ENCODE measurements around the gene ADGRB2. TPM values are rescaled to one million over a fixed set of nuclear protein-coding genes. Genes with fewer than 3 reads are reported as not detected.

ADGRB2 gene
- total RNA-seq, 1 experiment from 2014 or later, result 10.9 TPM

DNA sequence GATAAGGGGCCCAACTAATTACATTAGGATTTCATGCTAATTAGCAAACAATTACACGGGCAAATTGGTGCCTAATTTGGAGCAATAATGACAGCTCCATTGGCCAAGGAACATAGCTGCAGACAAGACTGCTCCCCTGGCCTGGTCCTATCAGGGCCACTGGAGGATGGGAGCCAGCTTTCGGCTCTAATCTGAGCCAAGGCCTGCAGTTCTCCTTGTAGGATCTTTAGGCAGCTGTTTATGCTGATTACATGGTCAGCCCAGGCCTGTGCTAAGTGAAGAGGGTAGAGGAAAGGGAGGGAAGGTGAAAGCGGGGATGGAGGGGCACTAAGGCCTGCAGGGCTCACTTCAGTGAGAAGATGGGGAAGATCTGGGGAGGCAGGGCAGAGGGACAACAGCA is 12.4 kb upstream of the ADGRB2 start:
- H3K36me3 Mint-ChIP-seq (ENCODE audit: insufficient read depth in 1 of 3, low read depth in 3 of 3), result no peaks in the 10 kb centered on the region
- Histone ChIP-seq H3T11ph (ENCODE audit: low read length) (no peak overlapping the region), H3K18ac (ENCODE audit: insufficient read length, low read depth, low read length) (no peak overlapping the region), H4K8ac (replicated peaks; ENCODE audit: insufficient read length, low read depth, low read length) (no peak overlapping the region), H2BK120ac (ENCODE audit: low read depth, low read length, poor library complexity, severe bottlenecking) (no peak overlapping the region), H2AFZ (ENCODE audit: low read length) (no peak overlapping the region), H2AK5ac (ENCODE audit: insufficient read length, low read length) (no peak overlapping the region), H4K5ac (ENCODE audit: insufficient read length, low read depth, low read length) (no peak overlapping the region), H3K4me2 (ENCODE audit: insufficient read depth, insufficient read length, low read length) (no peak overlapping the region), H3K79me2 (ENCODE audit: insufficient read depth, low read length) (no peaks in the 10 kb centered on the region), H2BK15ac (ENCODE audit: low read depth, low read length) (no peak overlapping the region), H3K9me3 (ENCODE audit: control insufficient read depth, low read depth, low read length) (no peaks in the 10 kb centered on the region), H3K79me1 (ENCODE audit: insufficient read depth, low read depth, low read length, poor library complexity, severe bottlenecking) (no peaks in the 10 kb centered on the region), H3K4me1 (ENCODE audit: insufficient read depth, low read length) (peaks cover 2% of the 10 kb centered on the region; the same call in 1 of the 2 replicates), H2BK5ac (ENCODE audit: insufficient read length, low read length) (no peak overlapping the region), H3K14ac (ENCODE audit: insufficient read depth, low read length) (no peak overlapping the region), H3K9ac (ENCODE audit: extremely low read depth, insufficient read length, low read length) (no peak overlapping the region), H2BK20ac (ENCODE audit: low read depth, low read length, poor library complexity, severe bottlenecking) (no peak overlapping the region), H3K27ac (ENCODE audit: insufficient read length, low read depth, low read length) (no peak overlapping the region), H3K4ac (ENCODE audit: low read depth, low read length) (no peak overlapping the region), H3K56ac (ENCODE audit: insufficient read length, low read depth, low read length) (no peak overlapping the region), H4K20me1 (ENCODE audit: control insufficient read depth, insufficient read depth, insufficient read length) (no peaks in the 10 kb centered on the region), H3K23ac (ENCODE audit: insufficient read length, low read depth, low read length) (no peak overlapping the region), H3K23me2 (ENCODE audit: insufficient read length, low read depth, low read length, poor library complexity, severe bottlenecking) (peaks cover 7% of the 10 kb centered on the region), H3K27me3 (ENCODE audit: insufficient read depth, low read length) (peaks cover 31% of the 10 kb centered on the region), H2BK12ac (ENCODE audit: insufficient read length, low read depth, low read length) (no peak overlapping the region), H4K91ac (ENCODE audit: insufficient read length, low read depth, low read length) (no peak overlapping the region)
- no peak for DNase-seq
- peaks cover 35 to 45% of the 10 kb centered on the region in 2 experiments for H3K4me1 Mint-ChIP-seq
- H3K27ac Mint-ChIP-seq, result no peak overlapping the region
- no peaks in the 10 kb centered on the region; a peak in 1 of 5 replicates for H3K9me3 Mint-ChIP-seq
- TF ChIP-seq, protein P1, sequence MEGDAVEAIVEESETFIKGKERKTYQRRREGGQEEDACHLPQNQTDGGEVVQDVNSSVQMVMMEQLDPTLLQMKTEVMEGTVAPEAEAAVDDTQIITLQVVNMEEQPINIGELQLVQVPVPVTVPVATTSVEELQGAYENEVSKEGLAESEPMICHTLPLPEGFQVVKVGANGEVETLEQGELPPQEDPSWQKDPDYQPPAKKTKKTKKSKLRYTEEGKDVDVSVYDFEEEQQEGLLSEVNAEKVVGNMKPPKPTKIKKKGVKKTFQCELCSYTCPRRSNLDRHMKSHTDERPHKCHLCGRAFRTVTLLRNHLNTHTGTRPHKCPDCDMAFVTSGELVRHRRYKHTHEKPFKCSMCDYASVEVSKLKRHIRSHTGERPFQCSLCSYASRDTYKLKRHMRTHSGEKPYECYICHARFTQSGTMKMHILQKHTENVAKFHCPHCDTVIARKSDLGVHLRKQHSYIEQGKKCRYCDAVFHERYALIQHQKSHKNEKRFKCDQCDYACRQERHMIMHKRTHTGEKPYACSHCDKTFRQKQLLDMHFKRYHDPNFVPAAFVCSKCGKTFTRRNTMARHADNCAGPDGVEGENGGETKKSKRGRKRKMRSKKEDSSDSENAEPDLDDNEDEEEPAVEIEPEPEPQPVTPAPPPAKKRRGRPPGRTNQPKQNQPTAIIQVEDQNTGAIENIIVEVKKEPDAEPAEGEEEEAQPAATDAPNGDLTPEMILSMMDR (conservative IDR thresholded peaks at IDR 0.05), result no peak
- no CpG with 5 or more reads among the region's 3 CpGs for WGBS (ENCODE audit: extremely low coverage, insufficient read length, low lambda C conversion rate)
- H3K27me3 Mint-ChIP-seq (ENCODE audit: low read depth), result peaks cover 67% of the 10 kb centered on the region
- no peak overlapping the region for H3K4me3 Mint-ChIP-seq
